ENCODE results near the gene WDR3.

WDR3 gene

GRCh38 chr1:118012515-118013124 is 83.1 kb downstream of the WDR3 start:
- Histone ChIP-seq H3K9me2 (replicated peaks; ENCODE audit: control insufficient read depth, low read length) (no peaks in the 10 kb centered on the region), H3K9me3 (ENCODE audit: control insufficient read depth, insufficient read depth, low read length) (no peaks in the 10 kb centered on the region), H3K79me2 (ENCODE audit: control insufficient read depth, low read length) (no peaks in the 10 kb centered on the region), H4K20me1 (ENCODE audit: control insufficient read depth, insufficient read depth, low read depth, low read length) (no peaks in the 10 kb centered on the region), H3K27me3 (ENCODE audit: control insufficient read depth, low read length) (no peaks in the 10 kb centered on the region), H3F3A (ENCODE audit: control insufficient read depth, insufficient read depth) (no peaks in the 10 kb centered on the region), H3K4me3 (ENCODE audit: low read length) (no peak overlapping the region), H3K4me2 (ENCODE audit: low read length) (no peak overlapping the region), H3K27ac (ENCODE audit: low read depth, low read length) (no peak overlapping the region), H3K4me1 (ENCODE audit: control insufficient read depth, low read length) (no peaks in the 10 kb centered on the region), H3K36me3 (ENCODE audit: control insufficient read depth, low read length) (no peaks in the 10 kb centered on the region)
- TF ChIP-seq CTCF (IDR thresholded peaks at IDR 0.05; ENCODE audit: low read depth, low read length, poor library complexity, severe bottlenecking), result no peak
- no peak for TF ChIP-seq EZH2phosphoT487 (IDR thresholded peaks at IDR 0.05; ENCODE audit: borderline replicate concordance, low read length)

- Histone ChIP-seq H3K4me2 (ENCODE audit: low read length) (no peak overlapping the region), H3K9me3 (ENCODE audit: control insufficient read depth, insufficient read depth, low read length) (no peaks in the 10 kb centered on the region), H3K79me2 (ENCODE audit: control insufficient read depth, low read length) (no peaks in the 10 kb centered on the region), H3K9me2 (replicated peaks; ENCODE audit: control insufficient read depth, low read length) (no peaks in the 10 kb centered on the region), H3K27ac (ENCODE audit: low read depth, low read length) (no peak overlapping the region), H4K20me1 (ENCODE audit: control insufficient read depth, insufficient read depth, low read depth, low read length) (no peaks in the 10 kb centered on the region), H3K4me3 (ENCODE audit: low read length) (no peak overlapping the region), H3K27me3 (ENCODE audit: control insufficient read depth, low read length) (no peaks in the 10 kb centered on the region), H3K4me1 (ENCODE audit: control insufficient read depth, low read length) (no peaks in the 10 kb centered on the region), H3K36me3 (ENCODE audit: control insufficient read depth, low read length) (no peaks in the 10 kb centered on the region), H3F3A (ENCODE audit: control insufficient read depth, insufficient read depth) (no peaks in the 10 kb centered on the region)
- no peak for TF ChIP-seq CTCF (IDR thresholded peaks at IDR 0.05; ENCODE audit: low read depth, low read length, poor library complexity, severe bottlenecking)
- TF ChIP-seq EZH2phosphoT487 (IDR thresholded peaks at IDR 0.05; ENCODE audit: borderline replicate concordance, low read length), result no peak
Measured at GRCh38 chr1:118013336-118013735, 83.8 kb downstream of the WDR3 start.

GRCh38 chr1:118013938-118014337 is 84.4 kb downstream of the WDR3 start:
- TF ChIP-seq EZH2phosphoT487 (IDR thresholded peaks at IDR 0.05; ENCODE audit: borderline replicate concordance, low read length), result no peak
- no peak for TF ChIP-seq CTCF (IDR thresholded peaks at IDR 0.05; ENCODE audit: low read depth, low read length, poor library complexity, severe bottlenecking)
- Histone ChIP-seq H3K4me2 (ENCODE audit: low read length) (no peak overlapping the region), H3K9me2 (replicated peaks; ENCODE audit: control insufficient read depth, low read length) (no peaks in the 10 kb centered on the region), H3K9me3 (ENCODE audit: control insufficient read depth, insufficient read depth, low read length) (no peaks in the 10 kb centered on the region), H3K4me1 (ENCODE audit: control insufficient read depth, low read length) (no peaks in the 10 kb centered on the region), H3F3A (ENCODE audit: control insufficient read depth, insufficient read depth) (no peaks in the 10 kb centered on the region), H3K36me3 (ENCODE audit: control insufficient read depth, low read length) (no peaks in the 10 kb centered on the region), H3K4me3 (ENCODE audit: low read length) (no peak overlapping the region), H3K27ac (ENCODE audit: low read depth, low read length) (no peak overlapping the region), H3K27me3 (ENCODE audit: control insufficient read depth, low read length) (no peaks in the 10 kb centered on the region), H3K79me2 (ENCODE audit: control insufficient read depth, low read length) (no peaks in the 10 kb centered on the region), H4K20me1 (ENCODE audit: control insufficient read depth, insufficient read depth, low read depth, low read length) (no peaks in the 10 kb centered on the region)

Data from DOHH2 (cell line).